ENCODE measurements around the gene GPN3. TPM values are rescaled to one million over a fixed set of nuclear protein-coding genes. Genes with fewer than 3 reads are reported as not detected.

Gene GPN3
- 15.6 and 23.1 TPM in 2 replicates for total RNA-seq

GRCh38 chr12:110468214-110469048 is at the start of gene GPN3, which contains the start of gene FAM216A:
Gene GPN3, minus strand, starts transcription at chr12:110468257. Its CDS starts 54 bp downstream, at chr12:110468203.
Gene FAM216A, plus strand, starts transcription at chr12:110468845. Its CDS starts 31 bp downstream, at chr12:110468876.

GRCh38 chr12:110501752-110502738 is 34.0 kb upstream of the GPN3 start, which contains the start of the genes RAD9B and VPS29:
Gene RAD9B, plus strand, starts transcription at chr12:110502331. Its CDS starts 7 bp downstream, at chr12:110502338.
Gene VPS29, minus strand, starts transcription at chr12:110502111. Its CDS starts 60 bp downstream, at chr12:110502051.

GRCh38 chr12:110449799-110450497 is 18.1 kb downstream of the GPN3 start, which contains the start of gene ARPC3:
Gene ARPC3, minus strand, starts transcription at chr12:110450337. Its CDS starts 77 bp downstream, at chr12:110450260.

GRCh38 chr12:110403146-110403975 is 64.7 kb downstream of the GPN3 start, which contains the start of gene ANAPC7:
Gene ANAPC7, minus strand, starts transcription at chr12:110403708. Its CDS starts 81 bp downstream, at chr12:110403627.

Other genes with a start within 250 kb of the GPN3 start
- 93.2 and 107 TPM in 2 replicates for gene ATP2A2, start 187.0 kb downstream of the GPN3 start, total RNA-seq
- 21.5 and 32.1 TPM in 2 replicates for gene ANAPC7, start 64.5 kb downstream of the GPN3 start, total RNA-seq
- 711 and 909 TPM in 2 replicates for gene ARPC3, start 17.9 kb downstream of the GPN3 start, total RNA-seq
- 12.5 and 14.3 TPM in 2 replicates for gene FAM216A, start 588 bp upstream of the GPN3 start, total RNA-seq
- 46.3 and 63.9 TPM in 2 replicates for gene VPS29, start 33.9 kb upstream of the GPN3 start, total RNA-seq
- gene RAD9B, start 34.1 kb upstream of the GPN3 start, total RNA-seq: under 0.01 TPM in 1 of 2 replicates, not detected in the other
- 2.3 and 3.6 TPM in 2 replicates for gene PPTC7, start 115.1 kb upstream of the GPN3 start, total RNA-seq
- gene TCTN1, start 145.9 kb upstream of the GPN3 start, total RNA-seq: 36.6 and 42.6 TPM in 2 replicates
- 3.4 TPM in 2 replicates for gene HVCN1, start 220.9 kb upstream of the GPN3 start, total RNA-seq